Spleen (tissue), 7 donors: ENCODE data around the gene PRAMEF2.

Experiments
- POLR2A ChIP-seq, 3 donors: fragments of 450-650 bp; IDR thresholded peaks; one replicate each; pipeline ENCODE4 v1.5.1; 2017; ENCODE audit warnings: antibody characterized with exemption in 3 of 3, mild to moderate bottlenecking in 1 of 3
- POLR2AphosphoS5 ChIP-seq, 3 donors: sonication (generic); formaldehyde crosslinking; IDR thresholded peaks; one replicate each; pipeline ENCODE4 v1.5.1; 2017; ENCODE audit warnings: antibody characterized with exemption in 3 of 3
- TF ChIP-seq, protein P1 (sequence below), 11 experiments: fragments of 200-600 bp in 7 of 11; fragments of 450-650 bp in 4 of 11; sonication (generic) in 4 of 11; IDR thresholded peaks in 8 of 11; conservative IDR thresholded peaks in 3 of 11; 1 replicate in 7 of 11; 2 replicates in 4 of 11; pipeline versions ENCODE4 v1.4.0 to v1.8.0; 2016 to 2021; ENCODE audit warnings: antibody characterized with exemption in 11 of 11, inconsistent platforms in 4 of 11, mild to moderate bottlenecking in 1 of 11
- donor health status: DM: no; HTN: no; CAD: no; lungs with moderate emphysema.
- donor health status: DM: no; HTN: no; CAD: no.
- donor health status: DM: no; HTN: no; CAD: no.

DNA sequence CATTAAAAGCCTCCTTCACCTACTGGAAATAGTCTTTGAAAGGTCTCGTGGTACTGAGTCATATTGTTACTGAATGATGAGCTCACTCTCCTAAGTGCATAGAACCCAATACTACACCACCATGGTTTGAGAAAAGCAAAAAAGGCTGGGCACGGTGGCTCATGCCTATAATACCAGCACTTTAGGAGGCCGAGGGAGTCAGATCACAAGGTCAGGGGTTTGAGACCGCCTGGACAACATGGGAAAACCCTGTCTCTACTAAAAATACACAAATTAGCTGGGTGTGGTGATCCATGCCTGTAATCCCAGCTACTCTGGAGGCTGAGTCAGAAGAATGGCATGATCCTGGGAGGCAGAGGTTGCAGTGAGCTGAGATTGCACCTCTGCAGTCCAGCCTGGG, 5.1 kb upstream of the PRAMEF2 start:
- TF ChIP-seq, protein P1, sequence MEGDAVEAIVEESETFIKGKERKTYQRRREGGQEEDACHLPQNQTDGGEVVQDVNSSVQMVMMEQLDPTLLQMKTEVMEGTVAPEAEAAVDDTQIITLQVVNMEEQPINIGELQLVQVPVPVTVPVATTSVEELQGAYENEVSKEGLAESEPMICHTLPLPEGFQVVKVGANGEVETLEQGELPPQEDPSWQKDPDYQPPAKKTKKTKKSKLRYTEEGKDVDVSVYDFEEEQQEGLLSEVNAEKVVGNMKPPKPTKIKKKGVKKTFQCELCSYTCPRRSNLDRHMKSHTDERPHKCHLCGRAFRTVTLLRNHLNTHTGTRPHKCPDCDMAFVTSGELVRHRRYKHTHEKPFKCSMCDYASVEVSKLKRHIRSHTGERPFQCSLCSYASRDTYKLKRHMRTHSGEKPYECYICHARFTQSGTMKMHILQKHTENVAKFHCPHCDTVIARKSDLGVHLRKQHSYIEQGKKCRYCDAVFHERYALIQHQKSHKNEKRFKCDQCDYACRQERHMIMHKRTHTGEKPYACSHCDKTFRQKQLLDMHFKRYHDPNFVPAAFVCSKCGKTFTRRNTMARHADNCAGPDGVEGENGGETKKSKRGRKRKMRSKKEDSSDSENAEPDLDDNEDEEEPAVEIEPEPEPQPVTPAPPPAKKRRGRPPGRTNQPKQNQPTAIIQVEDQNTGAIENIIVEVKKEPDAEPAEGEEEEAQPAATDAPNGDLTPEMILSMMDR (IDR thresholded peaks at IDR 0.05 in 8 of 11, conservative IDR thresholded peaks at IDR 0.05 in 3 of 11), result no peak
- TF ChIP-seq POLR2A (IDR thresholded peaks at IDR 0.05), result no peak
- TF ChIP-seq POLR2AphosphoS5 (IDR thresholded peaks at IDR 0.05), result no peak
